Breast epithelium (tissue), 3 donors: ENCODE data around the gene ADAMTSL3.

Experiments used
- POLR2AphosphoS5 ChIP-seq, 3 donors: sonication (generic); formaldehyde crosslinking; IDR thresholded peaks; one replicate each; pipeline ENCODE4 v1.6.1; 2017; ENCODE audit warnings: antibody characterized with exemption in 3 of 3
- TF ChIP-seq, protein P1 (sequence below), 3 donors: fragments of 450-650 bp; IDR thresholded peaks; one replicate each; pipeline ENCODE4 v1.5.1; 2016 to 2017; ENCODE audit warnings: antibody characterized with exemption in 3 of 3, mild to moderate bottlenecking in 3 of 3, moderate library complexity in 3 of 3

DNA sequence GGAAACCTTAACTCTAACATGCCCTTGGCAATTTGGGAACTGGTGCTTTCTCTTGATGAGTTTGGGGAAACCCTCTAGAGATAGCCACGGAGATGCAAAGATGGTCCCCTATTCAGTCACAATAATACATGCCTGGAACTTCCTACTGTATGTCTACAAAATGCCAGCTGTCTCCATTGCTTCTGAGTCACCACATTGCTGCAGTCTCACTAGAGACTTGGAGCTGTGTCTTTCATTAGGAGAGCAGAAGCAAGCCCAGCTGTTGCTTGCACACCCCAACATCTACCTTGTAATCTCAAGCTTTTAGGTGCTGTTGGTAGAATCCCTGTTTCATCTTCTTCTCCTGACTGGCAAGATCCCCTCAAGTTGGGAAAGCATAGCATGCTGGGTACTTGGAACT lies 261.0 kb downstream of the ADAMTSL3 start:
- TF ChIP-seq, protein P1, sequence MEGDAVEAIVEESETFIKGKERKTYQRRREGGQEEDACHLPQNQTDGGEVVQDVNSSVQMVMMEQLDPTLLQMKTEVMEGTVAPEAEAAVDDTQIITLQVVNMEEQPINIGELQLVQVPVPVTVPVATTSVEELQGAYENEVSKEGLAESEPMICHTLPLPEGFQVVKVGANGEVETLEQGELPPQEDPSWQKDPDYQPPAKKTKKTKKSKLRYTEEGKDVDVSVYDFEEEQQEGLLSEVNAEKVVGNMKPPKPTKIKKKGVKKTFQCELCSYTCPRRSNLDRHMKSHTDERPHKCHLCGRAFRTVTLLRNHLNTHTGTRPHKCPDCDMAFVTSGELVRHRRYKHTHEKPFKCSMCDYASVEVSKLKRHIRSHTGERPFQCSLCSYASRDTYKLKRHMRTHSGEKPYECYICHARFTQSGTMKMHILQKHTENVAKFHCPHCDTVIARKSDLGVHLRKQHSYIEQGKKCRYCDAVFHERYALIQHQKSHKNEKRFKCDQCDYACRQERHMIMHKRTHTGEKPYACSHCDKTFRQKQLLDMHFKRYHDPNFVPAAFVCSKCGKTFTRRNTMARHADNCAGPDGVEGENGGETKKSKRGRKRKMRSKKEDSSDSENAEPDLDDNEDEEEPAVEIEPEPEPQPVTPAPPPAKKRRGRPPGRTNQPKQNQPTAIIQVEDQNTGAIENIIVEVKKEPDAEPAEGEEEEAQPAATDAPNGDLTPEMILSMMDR (IDR thresholded peaks at IDR 0.05) = no peak
- no peak for TF ChIP-seq POLR2AphosphoS5 (IDR thresholded peaks at IDR 0.05)
